HepG2 (cell line): Measurements from ENCODE around the gene ATP8B4. TPM values are rescaled to one million over a fixed set of nuclear protein-coding genes. Genes with fewer than 3 reads are reported as not detected.

Experiments
- ATAC-seq: fragments of 200-7000 bp; cut with Tn5 transposase; 3 replicates; pipeline ENCODE4 v1.9.1; 2020; ENCODE audit warnings: mild to moderate bottlenecking, moderate library complexity
- BruUV-seq: library from RNA; stranded (reverse); fragments of 400-500 nt; replicated peaks from 2 replicates; lab custom pipeline; 2021; lab: Mats Ljungman, UMichigan
- CTCF ChIA-PET: fragments of 300-600 bp; formaldehyde crosslinking; extraction: SDS; loops from one replicate; lab custom pipeline; 2021; ENCODE audit warnings: low total read pairs, inconsistent platforms, low intra/inter-chr PET ratio; lab: Yijun Ruan, JAX
- POLR2A ChIA-PET: fragments of 350-600 bp; sonication (Branson Sonifier 250); formaldehyde crosslinking; loops from one replicate; lab custom pipeline; 2020; ENCODE audit warnings: antibody characterized with exemption, inconsistent platforms; lab: Yijun Ruan, JAX
- DNase-seq: peaks from one replicate; pipeline ENCODE4 v3.0.0-alpha.2; 2015; ENCODE audit warnings: low spot score
- FAIRE-seq: peaks from 3 replicates; lab custom pipeline; 2011; peaks lifted over from hg19 to GRCh38; lab: Jason Lieb, UNC
- H2AFZ ChIP-seq: one replicate; pipeline ENCODE4 v1.6.1; 2011; ENCODE audit warnings: low read length, inconsistent platforms
- H3K27ac ChIP-seq: fragments of 300-600 bp; 3 replicates; pipeline ENCODE4 v1.8.0; 2011; ENCODE audit warnings: mixed run types, mild to moderate bottlenecking, mixed read lengths, low read length, inconsistent platforms; ENCODE audit not compliant: insufficient read depth; ENCODE audit errors: extremely low read length
- H3K27me3 ChIP-seq, 2 experiments: fragments of 200-600 bp in 1 of 2; 2 replicates in 1 of 2; 3 replicates in 1 of 2; pipeline versions ENCODE4 v1.6.0 to v1.8.0; 2011; ENCODE audit warnings: low read length in 2 of 2, mild to moderate bottlenecking in 2 of 2, moderate library complexity in 2 of 2, inconsistent platforms in 1 of 2; ENCODE audit not compliant: insufficient read depth in 2 of 2, control insufficient read depth in 1 of 2
- H3K36me3 ChIP-seq, 2 experiments: fragments of 200-600 bp in 1 of 2; replicated peaks in 1 of 2; 2 replicates in 1 of 2; 3 replicates in 1 of 2; pipeline versions ENCODE4 v1.5.1 to v1.8.0; 2011; ENCODE audit warnings: low read length in 2 of 2, inconsistent platforms in 1 of 2; ENCODE audit not compliant: insufficient read depth in 2 of 2, control insufficient read depth in 1 of 2
- H3K4me1 ChIP-seq: 2 replicates; pipeline ENCODE4 v1.5.1; 2012; ENCODE audit warnings: low read length, inconsistent platforms; ENCODE audit not compliant: insufficient read depth
- H3K4me2 ChIP-seq: 2 replicates; pipeline ENCODE4 v1.6.0; 2011; ENCODE audit warnings: low read depth, low read length, inconsistent platforms
- H3K4me3 ChIP-seq, 3 experiments: fragments of 200-600 bp in 1 of 3; sonication (generic), shearing (Covaris generic) in 1 of 3; replicated peaks in 1 of 3; 2 replicates each; pipeline ENCODE4 v1.5.1; 2011 to 2016; ENCODE audit warnings: low read length in 3 of 3, inconsistent platforms in 2 of 3, low read depth in 2 of 3, mild to moderate bottlenecking in 2 of 3, control low read depth in 1 of 3, mixed read lengths in 1 of 3; ENCODE audit not compliant: insufficient read depth in 1 of 3
- H3K79me2 ChIP-seq: one replicate; pipeline ENCODE4 v1.6.1; 2011; ENCODE audit warnings: low read length, inconsistent platforms; ENCODE audit not compliant: insufficient read depth
- H3K9ac ChIP-seq: 2 replicates; pipeline ENCODE4 v1.6.0; 2011; ENCODE audit warnings: mild to moderate bottlenecking, low read depth, low read length, inconsistent platforms; ENCODE audit not compliant: insufficient read depth
- H3K9me3 ChIP-seq: 2 replicates; pipeline ENCODE4 v1.5.1; 2012; ENCODE audit warnings: mild to moderate bottlenecking, low read length
- H4K20me1 ChIP-seq: 2 replicates; pipeline ENCODE4 v1.6.0; 2011; ENCODE audit warnings: inconsistent platforms, mild to moderate bottlenecking, low read length, moderate library complexity; ENCODE audit not compliant: insufficient read depth
- CREB1 ChIP-seq, 2 experiments: fragments of 450-650 bp in 1 of 2; IDR thresholded peaks; 2 replicates each; pipeline ENCODE4 v1.6.1; 2016 to 2017; ENCODE audit warnings: control low read depth in 1 of 2, mild to moderate bottlenecking in 1 of 2, missing compliant biosample characterization in 1 of 2, missing genetic modification characterization in 1 of 2
- ELF1 ChIP-seq: sonication (generic); formaldehyde crosslinking; IDR thresholded peaks from 2 replicates; pipeline ENCODE4 v1.4.0; 2020; ENCODE audit warnings: missing genetic modification reagents
- HOXA5 ChIP-seq: sonication (generic); formaldehyde crosslinking; IDR thresholded peaks from 2 replicates; pipeline ENCODE4 v1.4.0; 2020; ENCODE audit warnings: missing genetic modification reagents
- JUND ChIP-seq: sonication (generic); formaldehyde crosslinking; IDR thresholded peaks from 2 replicates; pipeline ENCODE4 v1.8.0; 2022; ENCODE audit warnings: mild to moderate bottlenecking, missing genetic modification reagents
- PCBP2 ChIP-seq: fragments of 200-400 bp; formaldehyde crosslinking; optimal IDR thresholded peaks from 2 replicates; pipeline ENCODE3; 2018; ENCODE audit warnings: low read length, low read depth; ENCODE audit not compliant: poor library complexity, severe bottlenecking
- SP1 ChIP-seq, 2 experiments: fragments of 450-650 bp in 1 of 2; sonication (generic) in 1 of 2; formaldehyde crosslinking in 1 of 2; IDR thresholded peaks; 2 replicates each; pipeline versions ENCODE4 v1.4.0 to v1.6.1; 2016 to 2020; ENCODE audit warnings: missing genetic modification reagents in 1 of 2
- SP4 ChIP-seq: sonication (generic); formaldehyde crosslinking; IDR thresholded peaks from 2 replicates; pipeline ENCODE4 v1.8.1; 2023; ENCODE audit warnings: mild to moderate bottlenecking, missing genetic modification reagents
- TAF15 ChIP-seq: fragments of 200-400 bp; formaldehyde crosslinking; IDR thresholded peaks from one replicate; pipeline ENCODE4 v1.6.1; 2018; ENCODE audit warnings: mild to moderate bottlenecking, low read depth, low read length; ENCODE audit not compliant: poor library complexity, severe bottlenecking
- ZMYM2 ChIP-seq: sonication (generic); formaldehyde crosslinking; IDR thresholded peaks from 2 replicates; pipeline ENCODE4 v1.8.0; 2022; ENCODE audit warnings: mild to moderate bottlenecking, missing genetic modification reagents
- ZNF20 ChIP-seq: sonication (generic); formaldehyde crosslinking; IDR thresholded peaks from 2 replicates; pipeline ENCODE4 v1.4.0; 2020; ENCODE audit warnings: mild to moderate bottlenecking, moderate library complexity, missing genetic modification reagents
- ZNF232 ChIP-seq: sonication (generic); formaldehyde crosslinking; IDR thresholded peaks from 2 replicates; pipeline ENCODE4 v1.4.0; 2020; ENCODE audit warnings: missing genetic modification reagents, borderline replicate concordance
- ZNF441 ChIP-seq: sonication (generic); formaldehyde crosslinking; IDR thresholded peaks from 2 replicates; pipeline ENCODE4 v1.7.0; 2021; ENCODE audit warnings: missing genetic modification reagents, borderline replicate concordance
- ZNF556 ChIP-seq: sonication (generic); formaldehyde crosslinking; IDR thresholded peaks from 2 replicates; pipeline ENCODE4 v1.4.0; 2020; ENCODE audit warnings: mild to moderate bottlenecking, missing genetic modification reagents, borderline replicate concordance
- ZNF639 ChIP-seq: conservative IDR thresholded peaks from 2 replicates; pipeline ENCODE4 v1.6.1; 2018; ENCODE audit warnings: missing genetic modification reagents
- WGBS: methylation state at CpG from one replicate; pipeline ENCODE4 v1.1.6; 2017; ENCODE audit warnings: low lambda C conversion rate; 5-methylcytosine and 5-hydroxymethylcytosine counted together
- in situ Hi-C: cut with HindIII; loops from 2 replicates; pipeline ENCODE4 v1.10.0; 2017; ENCODE audit warnings: low pct_unique_long_range_greater_than_20kb; ENCODE audit not compliant: extremely low pct_ligation_motif_present
- intact Hi-C: fragments of 100-400 bp; cut with micrococcal nuclease; formaldehyde crosslinking; loops from one replicate; pipeline ENCODE4 v1.10.0; 2022; ENCODE audit not compliant: unreplicated experiment
- polyA plus RNA-seq, 8 experiments: library from polyadenylated mRNA; depleted of rRNA in 3 of 8; stranded (reverse) in 7 of 8; unstranded in 1 of 8; fragments of >200 nt; fragmentation: Illumina TruSeq in 4 of 8; extraction: Trizol in 4 of 8; gene quantifications; 2 replicates each; pipeline versions ENCODE4 v1.2.1 to v1.2.3, GENCODE V29; 2011 to 2016; ENCODE audit warnings: low read depth in 4 of 8, missing spikeins in 1 of 8, mixed read lengths in 1 of 8; ENCODE audit not compliant: insufficient read depth in 1 of 8
- total RNA-seq, 5 experiments: library from RNA; depleted of rRNA; stranded (reverse); fragments of >200 nt; fragmentation: Illumina TruSeq; extraction: Trizol; gene quantifications; 2 replicates each; pipeline ENCODE4 v1.2.3, GENCODE V29; 2016; ENCODE audit warnings: low read depth in 1 of 5

Gene ATP8B4
- total and polyA plus RNA-seq, 2 of the 13 experiments (the other 11 are each of a cell fraction or from before 2014, with no cell fraction given), result 0.24 to 0.69 TPM

- Histone ChIP-seq H3K4me2 (no peak overlapping the region), H3K4me1 (no peaks in the 10 kb centered on the region), H3K79me2 (no peaks in the 10 kb centered on the region), H3K4me3 (no peak overlapping the region)
- WGBS, result 18% methylated on average over 3 of the region's 3 CpGs
- DNase-seq, result no peak
- TF ChIP-seq PCBP2 (no peak), ZMYM2 (CRISPR knock-in tag) (no peak), CREB1 (IDR thresholded peaks at IDR 0.05) (no peak), CREB1 (CRISPR knock-in tag; IDR thresholded peaks at IDR 0.05) (no peak), ELF1 (CRISPR knock-in tag) (no peak), ZNF20 (CRISPR knock-in tag) (no peak), TAF15 (no peak), ZNF639 (CRISPR knock-in tag) (no peak), ZNF232 (CRISPR knock-in tag) (no peak), SP4 (CRISPR knock-in tag) (no peak), ZNF556 (CRISPR knock-in tag) (no peak), JUND (CRISPR knock-in tag) (no peak), SP1 (IDR thresholded peaks at IDR 0.05) (no peak), SP1 (CRISPR knock-in tag; IDR thresholded peaks at IDR 0.05) (no peak), HOXA5 (CRISPR knock-in tag) (no peak), ZNF441 (CRISPR knock-in tag) (no peak)
- TF ChIP-seq, all 625 proteins: peak for 0
- Histone ChIP-seq H3K9me3 (no peaks in the 10 kb centered on the region), H3K9ac (no peak overlapping the region), H4K20me1 (no peaks in the 10 kb centered on the region), H3K27ac (no peak overlapping the region), H2AFZ (no peak overlapping the region), H3K36me3 (no peaks in the 10 kb centered on the region), H3K27me3 (no peaks in the 10 kb centered on the region)
- FAIRE-seq, result no peak
- in situ Hi-C loops, result no loop called here
- no TSS peak for BruUV-seq
- ChIA-PET POLR2A (no interaction called here), CTCF (no interaction called here)
- intact Hi-C loops, result no loop called here
- no peak for ATAC-seq
Observed at GRCh38 chr15:49987896-49988295, 131.1 kb downstream of the ATP8B4 start.
